Measurements from ENCODE around the gene SSMEM1.

The SSMEM1 gene, protein sequence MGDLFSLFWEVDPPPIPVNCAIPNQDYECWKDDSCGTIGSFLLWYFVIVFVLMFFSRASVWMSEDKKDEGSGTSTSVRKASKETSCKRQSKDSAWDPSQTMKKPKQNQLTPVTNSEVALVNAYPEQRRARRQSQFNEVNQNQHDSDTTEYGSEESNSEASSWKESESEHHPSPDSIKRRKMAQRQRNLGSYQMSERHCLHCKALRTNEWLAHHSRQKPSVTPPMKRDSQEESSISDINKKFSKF

GRCh38 chr7:130207642-130208041, at the start of gene SSMEM1:
Gene SSMEM1, plus strand, starts transcription at chr7:130207860. Its CDS starts 51 bp downstream, at chr7:130207911.
- TF ChIP-seq, protein P1, sequence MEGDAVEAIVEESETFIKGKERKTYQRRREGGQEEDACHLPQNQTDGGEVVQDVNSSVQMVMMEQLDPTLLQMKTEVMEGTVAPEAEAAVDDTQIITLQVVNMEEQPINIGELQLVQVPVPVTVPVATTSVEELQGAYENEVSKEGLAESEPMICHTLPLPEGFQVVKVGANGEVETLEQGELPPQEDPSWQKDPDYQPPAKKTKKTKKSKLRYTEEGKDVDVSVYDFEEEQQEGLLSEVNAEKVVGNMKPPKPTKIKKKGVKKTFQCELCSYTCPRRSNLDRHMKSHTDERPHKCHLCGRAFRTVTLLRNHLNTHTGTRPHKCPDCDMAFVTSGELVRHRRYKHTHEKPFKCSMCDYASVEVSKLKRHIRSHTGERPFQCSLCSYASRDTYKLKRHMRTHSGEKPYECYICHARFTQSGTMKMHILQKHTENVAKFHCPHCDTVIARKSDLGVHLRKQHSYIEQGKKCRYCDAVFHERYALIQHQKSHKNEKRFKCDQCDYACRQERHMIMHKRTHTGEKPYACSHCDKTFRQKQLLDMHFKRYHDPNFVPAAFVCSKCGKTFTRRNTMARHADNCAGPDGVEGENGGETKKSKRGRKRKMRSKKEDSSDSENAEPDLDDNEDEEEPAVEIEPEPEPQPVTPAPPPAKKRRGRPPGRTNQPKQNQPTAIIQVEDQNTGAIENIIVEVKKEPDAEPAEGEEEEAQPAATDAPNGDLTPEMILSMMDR (IDR thresholded peaks at IDR 0.05; ENCODE audit: insufficient read depth, low read depth, low read length, missing control alignments): no peak
- DNase-seq (ENCODE audit: low read depth): peak; percentile 84
- H3K4me3 ChIP-seq (ENCODE audit: low read length): no peak within 1 kb of the TSS

DNA sequence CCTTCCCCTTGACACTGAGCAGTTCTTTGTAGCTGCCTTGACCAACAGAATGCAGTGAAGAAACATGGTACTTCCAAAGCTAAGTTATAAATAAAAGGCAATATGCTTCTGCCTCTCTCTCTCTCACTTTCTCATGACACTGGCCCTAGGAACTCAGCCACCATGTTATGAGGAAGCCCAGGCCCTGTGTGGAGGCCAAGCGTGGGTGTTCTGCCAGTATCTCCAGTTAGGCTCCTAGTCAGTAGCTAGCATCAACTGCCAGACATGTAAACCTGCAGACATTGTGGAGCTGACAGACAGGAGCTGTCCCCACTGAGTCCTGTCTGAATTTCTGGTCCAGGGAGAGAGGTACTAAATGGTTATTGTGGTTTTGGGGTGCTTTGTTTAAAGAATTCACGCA, 47.6 kb upstream of the SSMEM1 start:
- TF ChIP-seq, protein P1 (IDR thresholded peaks at IDR 0.05; ENCODE audit: insufficient read depth, low read depth, low read length, missing control alignments): no peak
- DNase-seq (ENCODE audit: low read depth): no peak
- H3K4me3 ChIP-seq (ENCODE audit: low read length): no peak overlapping the region

DNA sequence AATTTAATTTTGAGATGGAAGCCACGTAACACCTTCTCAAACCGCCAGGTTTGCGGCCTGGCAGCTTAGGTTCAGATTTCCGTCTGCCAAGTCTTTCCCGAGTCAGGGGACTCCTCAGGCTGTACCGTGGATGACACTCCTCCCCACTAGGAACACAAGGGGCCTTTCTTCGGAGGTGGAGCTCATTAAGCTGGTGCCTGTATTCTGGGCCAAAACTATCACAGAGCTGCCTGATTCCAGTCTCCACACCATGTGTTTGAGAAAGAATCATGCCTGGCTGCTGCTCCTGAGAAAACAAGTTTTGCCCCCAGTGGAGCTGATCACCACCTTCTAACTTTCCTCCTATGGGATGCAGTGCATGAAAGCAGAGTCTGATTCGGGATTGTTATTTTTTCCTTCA, 47.2 kb upstream of the SSMEM1 start:
- TF ChIP-seq, protein P1 (IDR thresholded peaks at IDR 0.05; ENCODE audit: insufficient read depth, low read depth, low read length, missing control alignments): no peak
- H3K4me3 ChIP-seq (ENCODE audit: low read length): no peak overlapping the region
- DNase-seq (ENCODE audit: low read depth): no peak

- no peak overlapping the region for H3K4me3 ChIP-seq (ENCODE audit: low read length)
- no peak for DNase-seq (ENCODE audit: low read depth)
- TF ChIP-seq, protein P1 (IDR thresholded peaks at IDR 0.05; ENCODE audit: insufficient read depth, low read depth, low read length, missing control alignments): no peak
Measured at GRCh38 chr7:130162196-130162595, 45.5 kb upstream of the SSMEM1 start.

DNA sequence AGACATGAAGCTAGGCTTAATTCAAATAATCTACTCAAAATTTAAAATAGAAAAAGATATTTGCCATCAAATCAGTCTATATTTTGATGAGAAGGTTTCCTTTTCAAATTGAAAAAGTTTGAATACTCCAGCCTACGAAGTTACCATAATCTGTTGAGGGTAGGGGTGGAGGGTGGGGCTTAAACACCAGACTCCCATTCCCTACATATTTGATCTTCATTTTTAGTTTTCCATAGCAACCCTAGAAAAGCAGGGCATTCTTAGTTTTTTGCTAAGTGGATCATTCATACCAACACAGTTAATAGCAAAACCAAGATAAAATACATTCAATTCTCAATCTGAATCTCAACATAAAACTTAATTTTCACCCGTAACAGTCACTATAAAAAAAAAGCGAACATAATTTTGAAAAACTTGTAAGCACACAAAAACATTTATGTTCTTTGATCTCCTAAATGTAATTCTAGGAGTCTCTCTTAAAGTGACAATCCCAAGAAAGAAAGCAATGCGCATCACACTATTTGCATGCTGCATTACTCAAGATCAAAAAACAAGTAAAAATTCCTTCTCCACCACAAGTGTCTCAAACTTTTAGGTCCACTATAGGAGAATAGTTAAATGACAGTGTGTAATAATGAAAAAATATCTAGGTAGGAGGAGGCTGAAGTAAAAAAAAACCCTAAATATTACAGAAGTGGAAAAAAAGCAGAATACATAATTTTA, 33.3 kb upstream of the SSMEM1 start:
- TF ChIP-seq, protein P1 (IDR thresholded peaks at IDR 0.05; ENCODE audit: insufficient read depth, low read depth, low read length, missing control alignments): no peak
- DNase-seq (ENCODE audit: low read depth): no peak

GRCh38 chr7:130178251-130178650, 29.4 kb upstream of the SSMEM1 start:
- TF ChIP-seq, protein P1 (IDR thresholded peaks at IDR 0.05; ENCODE audit: insufficient read depth, low read depth, low read length, missing control alignments): no peak
- DNase-seq (ENCODE audit: low read depth): no peak
- no peak overlapping the region for H3K4me3 ChIP-seq (ENCODE audit: low read length)

More for the DNA sequence above, 33.3 kb upstream of the SSMEM1 start:
- no peak overlapping the region for H3K4me3 ChIP-seq (ENCODE audit: low read length)
